GM19240 (cell line): ENCODE data around the gene A2M.

Source experiments
- DNase-seq: peaks from one replicate; pipeline ENCODE4 v3.0.0; 2011; ENCODE audit warnings: low spot score; ENCODE audit not compliant: insufficient read length

The A2M gene

GRCh38 chr12:9122091-9122609 is 6.4 kb upstream of the A2M start:
- DNase-seq, result no peak

GRCh38 chr12:9120487-9121184 is 4.9 kb upstream of the A2M start:
- DNase-seq, result no peak

- DNase-seq, result no peak
Measured at GRCh38 chr12:9118158-9118557, 2.4 kb upstream of the A2M start.

- DNase-seq, result no peak
Measured at GRCh38 chr12:9114946-9115345, 773 bp downstream of the A2M start.

GRCh38 chr12:9113987-9114309 is 1.8 kb downstream of the A2M start:
- DNase-seq, result no peak

- no peak for DNase-seq
Measured at GRCh38 chr12:9113296-9113986, 2.3 kb downstream of the A2M start.

- no peak for DNase-seq
Measured at GRCh38 chr12:9112076-9112853, 3.5 kb downstream of the A2M start.

GRCh38 chr12:9111525-9111924 is 4.2 kb downstream of the A2M start:
- no peak for DNase-seq

- DNase-seq, result no peak
Measured at GRCh38 chr12:9109737-9110491, 5.8 kb downstream of the A2M start.

GRCh38 chr12:9109213-9109522 is 6.6 kb downstream of the A2M start:
- no peak for DNase-seq

GRCh38 chr12:9108504-9109212 is 7.1 kb downstream of the A2M start:
- no peak for DNase-seq

- no peak for DNase-seq
Measured at GRCh38 chr12:9107542-9107873, 8.2 kb downstream of the A2M start.

- DNase-seq, result no peak
Measured at GRCh38 chr12:9106610-9107541, 8.8 kb downstream of the A2M start.

GRCh38 chr12:9106067-9106466 is 9.7 kb downstream of the A2M start:
- DNase-seq, result no peak

- DNase-seq, result no peak
Measured at GRCh38 chr12:9104767-9105423, 10.8 kb downstream of the A2M start.

- no peak for DNase-seq
Measured at GRCh38 chr12:9104087-9104486, 11.6 kb downstream of the A2M start.

GRCh38 chr12:9103050-9103849 is 12.5 kb downstream of the A2M start:
- DNase-seq, result no peak

GRCh38 chr12:9101018-9101687 is 14.6 kb downstream of the A2M start:
- DNase-seq, result no peak
